GM21717 (cell line): ENCODE data around the gene KRTAP5-9.
"Not testable (repeated sequence)": the region's sequence is repeated elsewhere in the genome, so short reads cannot be mapped to it uniquely, and the experiment has no call there.

ENCODE experiments used
- ATAC-seq: cut with Tn5 transposase; IDR thresholded peaks from one replicate; pipeline ENCODE4 v1.9.1; 2021; ENCODE audit warnings: mild to moderate bottlenecking, moderate library complexity; ENCODE audit not compliant: unreplicated experiment

KRTAP5-9 gene

GRCh38 chr11:71557257-71557656 lies 9.0 kb downstream of the KRTAP5-9 start:
- ATAC-seq, result no peak

GRCh38 chr11:71558996-71559395 lies 10.8 kb downstream of the KRTAP5-9 start:
- ATAC-seq, result no peak

- ATAC-seq, result no peak
These were observed 13.9 kb downstream of the KRTAP5-9 start for GRCh38 chr11:71562120-71562519.

GRCh38 chr11:71563406-71563805 lies 15.2 kb downstream of the KRTAP5-9 start:
- no peak for ATAC-seq

- no peak for ATAC-seq
These were observed 16.2 kb downstream of the KRTAP5-9 start for GRCh38 chr11:71564430-71564829.

- ATAC-seq, result no peak
These were observed 17.0 kb downstream of the KRTAP5-9 start, which contains the start of gene KRTAP5-10 for GRCh38 chr11:71565263-71565662. TSS of gene KRTAP5-10 (plus strand) at chr11:71565563. CDS start at chr11:71565588, 25 bp downstream.

GRCh38 chr11:71566081-71566620 lies 17.9 kb downstream of the KRTAP5-9 start:
- no peak for ATAC-seq

- ATAC-seq, result not testable (repeated sequence)
These were observed 18.7 kb downstream of the KRTAP5-9 start for GRCh38 chr11:71566626-71567599.

GRCh38 chr11:71567633-71568032 lies 19.4 kb downstream of the KRTAP5-9 start:
- ATAC-seq, result not testable (repeated sequence)

GRCh38 chr11:71568704-71569349 lies 20.6 kb downstream of the KRTAP5-9 start:
- ATAC-seq, result no peak

GRCh38 chr11:71571101-71571850 lies 23.1 kb downstream of the KRTAP5-9 start:
- ATAC-seq, result not testable (repeated sequence)

GRCh38 chr11:71572811-71573210 lies 24.6 kb downstream of the KRTAP5-9 start:
- ATAC-seq, result no peak

GRCh38 chr11:71574418-71574817 lies 26.2 kb downstream of the KRTAP5-9 start:
- ATAC-seq, result no peak

GRCh38 chr11:71575723-71576424 lies 27.7 kb downstream of the KRTAP5-9 start:
- no peak for ATAC-seq

GRCh38 chr11:71576688-71577465 lies 28.7 kb downstream of the KRTAP5-9 start:
- ATAC-seq, result not testable (repeated sequence)

GRCh38 chr11:71577469-71578004 lies 29.3 kb downstream of the KRTAP5-9 start:
- ATAC-seq, result no peak

GRCh38 chr11:71579513-71579912 lies 31.3 kb downstream of the KRTAP5-9 start:
- ATAC-seq, result not testable (repeated sequence)

- no peak for ATAC-seq
These were observed 32.1 kb downstream of the KRTAP5-9 start for GRCh38 chr11:71580057-71581003.
